Measurements from ENCODE around the gene SMARCAD1. TPM values are rescaled to one million over a fixed set of nuclear protein-coding genes. Genes with fewer than 3 reads are reported as not detected.

The SMARCAD1 gene
- polyA plus RNA-seq (ENCODE audit: insufficient read length in 4 of 4) = 10 to 100 TPM; 52.9 to 69.9 (median 59.6) TPM

DNA sequence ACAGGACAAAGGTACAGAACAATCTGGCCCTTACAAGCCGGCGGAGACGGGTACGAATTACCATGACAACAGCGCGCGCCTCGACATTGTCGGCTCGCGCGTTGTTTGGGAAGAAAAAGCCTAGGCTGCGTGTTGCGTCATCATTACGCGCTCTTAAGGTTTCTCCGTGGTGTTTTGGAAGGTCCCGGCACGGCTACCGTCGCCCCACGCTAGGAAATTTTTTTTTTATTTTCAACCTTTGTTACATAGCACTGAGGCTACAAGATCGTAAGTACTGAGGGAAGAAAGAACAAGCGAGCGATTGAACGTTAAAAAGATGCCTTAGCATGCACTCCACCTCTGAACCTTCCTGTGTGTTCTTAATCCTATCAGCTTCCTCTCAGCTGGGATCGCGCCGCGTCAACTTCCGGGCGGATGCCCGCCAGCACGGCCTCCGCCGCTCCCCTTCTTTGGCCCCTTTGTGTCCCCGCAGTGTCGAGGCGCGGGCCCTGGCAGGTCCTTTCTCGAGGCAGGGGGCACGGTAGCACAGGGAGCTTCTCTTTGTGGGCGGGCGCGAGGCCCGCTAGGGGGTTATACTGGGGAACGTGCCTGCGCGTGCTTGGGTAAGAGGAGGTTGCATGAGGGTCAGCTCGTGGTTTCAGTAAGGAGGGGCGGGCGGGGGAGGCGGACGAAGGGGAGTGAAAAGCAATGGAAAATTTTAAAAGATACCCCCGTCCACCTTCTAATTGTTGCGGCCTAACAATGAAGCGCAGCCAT is at the start of gene SMARCAD1:
Gene SMARCAD1, plus strand, starts transcription at position 397 of the 756 bp plus-strand sequence. CDS start 530 bp downstream, outside the sequence.
- peak; percentile 93 to 99 (median 96) for DNase-seq (ENCODE audit: low read depth in 4 of 4, low spot score in 2 of 4)

DNA sequence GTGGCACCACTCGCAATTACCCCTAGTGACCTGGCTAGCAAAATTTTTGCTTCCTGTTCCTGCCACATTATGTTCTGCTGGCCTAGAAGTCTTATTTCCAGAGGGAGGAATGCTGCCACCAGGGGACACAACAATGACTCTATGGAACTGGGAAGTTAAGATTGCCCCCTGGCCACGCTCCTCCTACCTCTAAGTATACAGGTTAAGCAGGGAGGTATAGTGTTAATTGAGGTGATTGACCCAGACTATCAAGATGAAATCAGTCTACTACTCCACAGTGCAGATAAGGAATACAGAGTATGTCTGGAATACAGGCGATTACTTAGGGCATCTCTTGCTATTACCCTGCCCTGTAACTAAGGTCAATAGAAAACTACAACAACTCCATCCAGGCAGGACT is 48.8 kb upstream of the SMARCAD1 start:
- no peak for DNase-seq (ENCODE audit: low read depth in 4 of 4, low spot score in 2 of 4)

- no peak for DNase-seq (ENCODE audit: low read depth in 4 of 4, low spot score in 2 of 4)
Observed at GRCh38 chr4:94159790-94160189, 47.9 kb upstream of the SMARCAD1 start.

- no peak for DNase-seq (ENCODE audit: low read depth in 4 of 4, low spot score in 2 of 4)
Observed at GRCh38 chr4:94160774-94161173, 46.9 kb upstream of the SMARCAD1 start.

GRCh38 chr4:94165256-94165655 is 42.4 kb upstream of the SMARCAD1 start:
- no peak for DNase-seq (ENCODE audit: low read depth in 4 of 4, low spot score in 2 of 4)

- DNase-seq (ENCODE audit: low read depth in 4 of 4, low spot score in 2 of 4) = no peak
Observed at GRCh38 chr4:94168321-94168720, 39.3 kb upstream of the SMARCAD1 start.

DNA sequence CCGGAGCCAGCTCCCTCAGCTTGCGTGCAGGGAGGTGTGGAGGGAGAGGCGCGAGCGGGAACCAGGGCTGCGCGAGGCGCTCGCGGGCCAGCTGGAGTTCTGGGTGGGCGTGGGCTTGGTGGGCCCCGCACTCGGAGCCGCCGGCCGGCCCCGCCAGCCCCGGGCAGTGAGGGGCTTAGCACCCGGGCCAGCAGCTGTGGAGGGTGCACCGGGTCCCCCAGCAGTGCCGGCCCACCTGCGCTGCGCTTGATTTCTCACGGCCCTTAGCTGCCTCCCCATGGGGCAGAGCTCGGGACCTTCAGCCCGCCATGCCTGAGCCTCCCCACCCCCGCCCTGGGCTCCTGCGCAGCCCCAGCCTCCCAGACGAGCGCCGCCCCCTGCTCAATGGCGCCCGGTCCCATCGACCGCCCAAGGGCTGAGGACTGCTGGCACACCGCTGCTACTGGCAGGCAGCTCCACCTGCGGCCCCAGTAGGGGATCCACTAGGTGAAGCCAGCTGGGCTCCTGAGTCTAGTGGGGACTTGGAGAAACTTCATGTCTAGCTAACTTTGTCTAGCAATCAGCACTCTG is 37.8 kb upstream of the SMARCAD1 start:
- no peak for DNase-seq (ENCODE audit: low read depth in 4 of 4, low spot score in 2 of 4)

- no peak for DNase-seq (ENCODE audit: low read depth in 4 of 4, low spot score in 2 of 4)
Observed at GRCh38 chr4:94171616-94172015, 36.0 kb upstream of the SMARCAD1 start.

DNA sequence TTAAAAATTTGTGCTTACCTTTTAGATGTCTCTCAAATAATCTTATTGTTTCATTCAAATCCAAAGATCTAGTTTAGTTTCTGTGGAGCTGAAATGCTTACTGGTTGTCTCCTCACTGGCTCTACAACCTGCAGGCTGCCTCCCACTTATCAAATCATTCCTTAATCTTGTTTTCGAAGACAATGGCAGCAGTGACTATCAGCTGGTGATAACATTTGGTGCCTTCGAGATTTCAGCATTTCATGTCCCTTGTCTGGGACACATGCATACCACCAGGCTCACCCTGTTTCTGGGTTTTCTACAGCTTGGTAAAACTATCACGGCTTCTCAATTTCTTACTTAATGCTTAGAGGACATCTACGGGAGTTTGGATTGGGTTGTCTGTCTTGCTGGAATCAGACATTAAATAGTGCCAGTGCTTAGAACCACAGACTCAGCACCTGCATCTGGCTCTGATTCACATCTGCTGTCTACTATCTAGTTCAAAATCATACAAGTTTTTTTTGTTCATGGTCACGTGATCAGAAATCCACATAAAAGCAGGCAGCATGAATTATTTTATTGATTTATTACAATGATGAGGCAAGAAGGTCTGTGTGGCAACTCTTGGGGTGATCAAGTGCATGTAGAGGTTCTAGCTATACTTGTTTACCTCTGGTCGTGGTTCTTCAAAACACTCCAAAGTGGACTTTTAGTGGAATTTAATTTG is 32.0 kb upstream of the SMARCAD1 start:
- no peak for DNase-seq (ENCODE audit: low read depth in 4 of 4, low spot score in 2 of 4)

- DNase-seq (ENCODE audit: low read depth in 4 of 4, low spot score in 2 of 4) = no peak
Observed at GRCh38 chr4:94177822-94178221, 29.8 kb upstream of the SMARCAD1 start.

DNA sequence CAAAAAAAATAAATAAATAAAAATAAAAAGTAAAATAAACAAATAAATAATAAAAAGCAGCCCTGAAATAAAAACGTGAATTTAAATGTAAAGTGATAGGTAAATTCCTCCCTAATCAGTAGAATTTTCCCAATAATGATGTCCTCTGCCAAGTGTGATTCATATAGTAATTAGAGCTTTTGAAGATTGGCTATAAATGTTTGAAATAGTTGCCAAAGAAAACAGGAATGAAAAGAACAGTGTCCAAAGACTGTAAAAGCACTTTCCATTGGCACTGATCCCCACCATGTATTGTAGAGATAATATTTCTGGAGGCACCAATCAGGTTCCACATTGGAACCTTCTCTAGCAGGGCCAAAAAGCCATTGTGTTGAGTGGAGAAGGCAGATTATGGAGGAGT is 25.9 kb upstream of the SMARCAD1 start:
- no peak for DNase-seq (ENCODE audit: low read depth in 4 of 4, low spot score in 2 of 4)

DNA sequence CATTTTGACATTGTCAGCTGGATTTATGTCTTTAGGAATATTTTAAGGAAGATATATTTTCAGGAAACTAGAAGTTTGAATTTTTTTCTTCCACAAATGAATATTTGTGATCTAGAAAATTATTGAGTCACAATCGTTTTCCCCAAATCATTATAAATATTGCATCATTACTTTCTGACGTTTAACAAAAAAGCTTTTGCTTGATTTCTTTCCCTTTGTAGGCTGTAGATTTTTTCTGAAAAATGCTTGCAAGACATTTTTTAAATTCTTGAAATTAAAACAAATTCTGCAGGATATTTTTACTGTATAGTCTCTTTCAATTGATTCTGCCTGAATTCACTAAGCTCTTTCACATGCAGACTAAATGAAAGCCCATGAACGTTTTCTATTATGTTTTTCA is 4.9 kb upstream of the SMARCAD1 start:
- no peak for DNase-seq (ENCODE audit: low read depth in 4 of 4, low spot score in 2 of 4)

DNA sequence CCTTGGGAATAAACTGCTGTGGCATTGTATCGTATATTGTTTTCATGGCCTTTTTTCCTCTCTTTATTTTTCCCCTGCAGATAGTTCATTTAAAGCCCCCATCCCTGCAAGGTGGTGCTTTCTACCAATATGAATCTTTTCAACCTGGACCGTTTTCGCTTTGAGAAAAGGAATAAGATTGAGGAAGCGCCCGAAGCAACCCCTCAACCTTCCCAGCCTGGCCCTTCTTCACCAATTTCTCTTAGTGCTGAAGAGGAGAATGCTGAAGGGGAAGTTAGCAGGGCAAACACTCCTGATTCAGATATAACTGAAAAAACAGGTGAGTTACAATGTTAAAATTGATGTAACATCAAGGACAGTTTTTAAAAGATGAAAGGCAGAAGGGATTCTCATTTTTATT is 601 bp downstream of the SMARCAD1 start:
- no peak for DNase-seq (ENCODE audit: low read depth in 4 of 4, low spot score in 2 of 4)

- DNase-seq (ENCODE audit: low read depth in 4 of 4, low spot score in 2 of 4) = no peak
Observed at GRCh38 chr4:94208918-94209317, 1.3 kb downstream of the SMARCAD1 start.

DNA sequence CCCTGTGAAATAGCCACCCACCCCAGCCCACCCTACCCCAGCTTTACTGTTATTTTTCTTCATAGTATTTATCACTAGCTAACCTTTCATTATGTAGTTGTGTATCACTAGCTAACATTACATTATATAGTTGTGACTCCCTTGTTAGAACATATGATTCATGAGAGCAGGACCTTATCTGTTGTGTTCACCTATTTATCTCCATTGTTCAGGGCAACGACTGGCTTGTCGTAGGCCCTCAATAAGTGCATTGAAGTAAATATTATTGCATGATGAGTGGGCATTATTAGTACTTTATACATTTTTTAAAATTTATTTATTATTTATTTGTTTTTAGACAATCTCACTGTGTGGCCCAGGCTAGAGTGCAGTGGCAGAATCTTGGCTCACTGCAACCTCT is 4.2 kb downstream of the SMARCAD1 start:
- no peak for DNase-seq (ENCODE audit: low read depth in 4 of 4, low spot score in 2 of 4)

DNA sequence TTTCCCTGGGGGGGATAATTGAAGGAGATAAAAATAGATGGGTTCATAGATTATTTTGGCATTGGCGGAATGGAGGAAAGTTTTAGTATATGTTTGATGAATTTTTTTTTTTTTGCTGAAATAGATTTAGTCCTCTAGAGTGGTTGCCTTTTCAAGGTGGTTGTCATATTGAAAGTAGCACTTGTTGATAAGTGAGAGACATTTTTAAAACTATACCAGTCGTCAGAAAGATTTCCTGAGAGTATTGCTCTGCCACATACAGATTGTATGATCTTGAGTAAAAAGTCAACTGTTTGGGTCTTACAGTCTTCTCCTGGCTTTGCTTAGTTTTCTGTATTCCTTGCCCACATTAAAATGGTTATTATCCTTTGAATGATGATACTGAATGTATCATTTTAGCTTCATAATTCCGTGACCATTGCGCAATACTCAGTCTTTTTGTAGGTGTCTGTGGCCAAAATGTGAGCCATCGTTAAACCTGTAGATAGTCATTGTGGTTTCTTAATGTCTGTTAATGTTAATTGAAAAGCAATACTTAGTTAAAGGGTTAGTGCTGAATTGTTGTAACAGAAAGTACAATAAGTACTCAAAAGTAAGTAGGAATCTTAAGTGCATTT is 7.1 kb downstream of the SMARCAD1 start:
- no peak for DNase-seq (ENCODE audit: low read depth in 4 of 4, low spot score in 2 of 4)

GRCh38 chr4:94216394-94216793 is 8.7 kb downstream of the SMARCAD1 start:
- no peak for DNase-seq (ENCODE audit: low read depth in 4 of 4, low spot score in 2 of 4)

DNA sequence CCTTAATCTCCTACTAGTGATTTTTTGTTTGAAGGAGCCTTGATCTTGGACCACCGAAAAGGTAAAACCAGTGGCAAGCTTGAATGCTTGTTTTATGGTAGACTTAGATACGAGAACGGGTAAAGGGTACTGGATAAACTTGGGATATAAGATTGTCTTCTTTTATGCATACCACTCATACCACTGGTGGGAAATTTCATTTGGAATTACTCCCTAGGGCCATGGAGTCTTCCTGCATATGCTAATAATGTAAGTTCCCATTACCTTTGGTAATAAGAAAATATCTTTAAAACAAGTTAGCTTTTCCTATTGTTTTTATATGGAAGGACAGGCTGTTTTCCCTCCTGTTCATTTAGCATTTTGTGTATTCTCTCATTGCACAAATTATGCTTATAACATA is 11.7 kb downstream of the SMARCAD1 start:
- no peak for DNase-seq (ENCODE audit: low read depth in 4 of 4, low spot score in 2 of 4)

DNA sequence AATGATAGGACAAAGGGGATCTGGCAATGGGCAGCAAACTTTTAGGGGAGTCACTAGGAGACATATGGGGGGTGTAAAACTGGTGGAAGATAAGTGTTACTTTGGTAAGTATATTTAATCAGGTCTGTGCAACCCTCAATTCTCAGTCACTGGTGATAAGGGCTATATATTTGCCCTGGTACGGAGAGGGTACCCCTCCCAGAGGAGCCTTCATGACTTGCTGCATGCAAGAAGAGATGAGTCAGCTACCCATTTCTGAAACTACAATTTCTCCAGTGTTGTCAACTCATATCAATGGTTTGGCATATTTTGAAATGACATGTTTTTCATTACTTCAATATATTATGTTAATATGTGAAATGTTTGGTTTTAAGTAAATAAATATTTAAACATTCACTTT is 14.3 kb downstream of the SMARCAD1 start:
- DNase-seq (ENCODE audit: low read depth in 4 of 4, low spot score in 2 of 4) = no peak

DNA sequence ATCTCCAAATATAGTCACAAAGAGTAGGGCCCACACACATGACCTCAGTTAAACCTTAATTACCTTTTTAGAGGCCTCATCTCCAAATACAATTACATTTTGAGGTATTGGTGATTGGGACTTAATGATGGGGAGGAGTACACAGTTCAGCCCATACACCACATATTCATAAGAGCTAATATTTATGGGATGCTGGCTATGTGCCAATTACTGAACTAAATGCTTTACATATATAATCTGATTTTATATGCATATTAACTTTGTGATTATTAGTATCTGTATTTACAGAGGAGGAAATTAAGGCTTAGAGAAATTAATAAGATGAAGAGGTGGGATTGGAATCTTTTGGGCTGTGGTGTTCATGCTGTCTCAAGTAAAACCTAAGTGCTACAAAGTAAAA is 17.8 kb downstream of the SMARCAD1 start:
- no peak for DNase-seq (ENCODE audit: low read depth in 4 of 4, low spot score in 2 of 4)

DNA sequence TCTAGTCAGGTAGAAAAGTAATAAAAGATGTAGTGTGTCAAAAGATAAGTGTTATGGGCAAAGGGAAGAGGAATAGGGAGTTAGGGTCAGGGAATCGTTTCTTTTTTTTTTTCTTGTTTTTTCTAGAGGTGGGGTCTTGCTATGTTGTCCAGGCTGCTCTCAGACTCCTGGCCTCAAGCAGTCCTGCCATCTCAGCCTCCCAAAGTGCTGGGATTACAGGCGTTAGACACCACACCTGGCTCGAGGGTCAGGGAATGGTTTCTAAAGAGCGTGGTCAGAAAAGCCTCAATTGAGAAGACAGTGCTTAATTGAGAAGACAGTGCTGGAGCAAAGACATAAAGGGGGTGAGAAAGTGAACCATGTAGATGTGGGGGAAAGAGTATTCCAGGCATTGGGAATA is 19.1 kb downstream of the SMARCAD1 start:
- no peak for DNase-seq (ENCODE audit: low read depth in 4 of 4, low spot score in 2 of 4)

All from left renal cortex interstitium (tissue), 4 donors.